ENCODE data around the gene EPS8L3. TPM values are rescaled to one million over a fixed set of nuclear protein-coding genes. Genes with fewer than 3 reads are reported as not detected.
"Not testable (repeated sequence)": the region's sequence is repeated elsewhere in the genome, so short reads cannot be mapped to it uniquely, and the experiment has no call there.

Gene EPS8L3
- total RNA-seq, 1 experiment from 2014 or later = not detected

DNA sequence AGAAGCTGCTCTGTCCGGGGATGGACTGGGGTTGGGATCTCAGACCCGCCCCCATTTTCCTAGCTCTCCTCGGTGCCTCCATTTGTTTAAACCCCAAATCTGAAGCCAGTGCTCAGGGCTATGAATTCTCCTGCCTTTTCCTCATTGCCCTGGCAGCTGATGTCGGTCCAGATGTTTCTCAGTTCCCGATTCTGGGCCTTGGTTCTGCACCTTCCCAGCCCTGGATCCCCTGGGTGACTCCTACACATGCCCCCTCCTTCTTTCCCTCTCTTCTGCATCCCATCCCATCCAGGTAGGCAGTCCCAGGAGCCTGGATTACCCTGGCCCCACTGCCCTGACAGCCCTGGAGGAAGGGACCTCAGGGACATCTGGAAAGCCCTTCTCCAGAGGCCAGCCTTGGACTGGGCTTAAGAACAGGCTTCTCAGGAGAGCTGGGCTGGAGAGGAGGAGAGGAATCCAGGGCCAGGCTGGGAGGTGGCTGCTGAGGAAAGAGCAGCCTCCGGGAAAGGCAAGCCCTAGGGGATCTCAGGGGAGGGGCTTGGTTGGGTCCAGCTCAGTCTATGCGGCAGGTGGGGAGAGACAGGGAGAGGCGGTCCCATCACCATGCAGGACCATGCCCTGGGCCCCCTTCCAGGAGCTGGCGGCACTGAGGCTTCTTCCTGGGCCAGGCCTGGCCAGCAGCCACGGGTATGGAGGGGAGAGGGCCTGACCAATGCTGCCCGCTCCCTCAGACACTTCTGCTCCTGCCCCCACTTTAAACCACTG, 6.8 kb upstream of the EPS8L3 start:
- in situ Hi-C loops (cut with HindIII; ENCODE audit: low pct_unique_long_range_greater_than_20kb, low sequenced_read_pairs) = no loop called here

DNA sequence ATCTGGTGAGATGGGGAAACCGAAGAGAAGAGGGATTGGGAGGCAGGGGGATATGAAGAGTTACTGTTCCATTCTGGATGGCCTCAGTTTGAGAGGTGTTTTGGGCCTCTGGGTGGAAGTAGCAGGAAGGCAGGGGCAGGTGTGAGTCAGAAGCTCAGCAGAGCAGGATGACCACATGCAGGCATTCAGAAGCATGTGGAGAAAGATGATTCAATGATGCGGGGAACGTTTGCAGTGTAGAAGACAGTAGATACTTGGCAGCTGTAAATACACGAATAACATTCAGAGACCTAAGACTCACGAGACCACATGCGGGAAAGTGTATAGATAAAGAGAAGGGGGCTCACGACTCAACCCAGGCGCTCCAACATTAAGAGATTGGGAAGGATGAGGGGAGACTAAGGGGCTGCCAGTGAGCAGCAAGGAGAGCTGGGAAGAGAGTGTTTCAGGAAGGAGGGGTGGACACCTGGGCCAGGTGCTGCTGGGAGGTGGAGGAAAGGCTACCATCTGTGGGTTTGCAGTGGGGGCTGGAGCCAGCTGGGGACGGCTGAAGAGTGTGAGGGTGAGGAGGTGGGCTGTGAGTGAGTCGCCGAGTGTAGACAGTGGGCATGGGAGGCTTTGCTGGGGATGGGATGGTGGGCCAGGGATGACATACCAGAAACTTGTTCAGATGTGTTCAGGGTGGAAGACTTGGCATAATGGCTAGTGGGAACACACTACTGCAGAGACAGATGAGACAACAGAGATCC, 5.8 kb upstream of the EPS8L3 start:
- DNase-seq (ENCODE audit: low read depth, low spot score) = no peak
- in situ Hi-C loops (cut with HindIII; ENCODE audit: low pct_unique_long_range_greater_than_20kb, low sequenced_read_pairs) = no loop called here

More for the DNA sequence above, 6.8 kb upstream of the EPS8L3 start:
- no peak for DNase-seq (ENCODE audit: low read depth, low spot score)

DNA sequence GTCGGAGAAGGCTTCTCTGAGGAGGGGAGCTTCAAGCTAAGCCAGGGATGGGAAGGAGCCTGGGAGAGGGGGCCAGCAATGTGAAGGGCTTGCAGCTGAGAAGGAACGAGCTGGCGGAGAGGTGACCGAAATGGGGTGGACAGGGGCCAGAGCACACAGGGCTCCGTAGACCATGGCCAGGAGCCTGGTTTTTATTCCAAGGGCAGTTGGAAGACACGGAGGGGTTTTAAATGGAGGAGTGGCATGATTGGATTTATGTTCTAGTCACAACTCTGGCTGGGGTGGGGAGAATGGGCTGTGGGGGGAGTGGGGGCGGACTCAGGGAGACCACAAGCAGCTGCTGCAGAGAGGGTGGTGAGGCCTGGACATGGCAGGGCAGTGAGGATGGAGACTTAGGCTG, 5.1 kb upstream of the EPS8L3 start:
- DNase-seq (ENCODE audit: low read depth, low spot score) = no peak
- in situ Hi-C loops (cut with HindIII; ENCODE audit: low pct_unique_long_range_greater_than_20kb, low sequenced_read_pairs) = no loop called here

DNA sequence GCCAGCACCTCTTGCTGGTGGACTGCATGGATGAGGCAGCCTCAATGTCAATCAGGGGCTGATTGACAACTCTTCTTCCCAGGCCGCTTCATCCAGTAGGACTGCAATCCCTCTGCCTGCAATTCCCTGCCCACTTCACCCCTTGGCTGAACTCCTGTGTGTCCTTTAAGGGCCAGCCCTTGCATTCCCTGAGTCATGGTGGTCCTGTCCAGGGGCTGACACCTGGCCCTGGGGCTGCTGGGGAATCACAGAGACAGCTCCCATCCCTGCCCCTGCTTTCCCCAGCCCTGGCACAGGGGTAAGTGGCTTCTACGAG, 4.6 kb upstream of the EPS8L3 start:
- no peak for DNase-seq (ENCODE audit: low read depth, low spot score)
- in situ Hi-C loops (cut with HindIII; ENCODE audit: low pct_unique_long_range_greater_than_20kb, low sequenced_read_pairs) = no loop called here

DNA sequence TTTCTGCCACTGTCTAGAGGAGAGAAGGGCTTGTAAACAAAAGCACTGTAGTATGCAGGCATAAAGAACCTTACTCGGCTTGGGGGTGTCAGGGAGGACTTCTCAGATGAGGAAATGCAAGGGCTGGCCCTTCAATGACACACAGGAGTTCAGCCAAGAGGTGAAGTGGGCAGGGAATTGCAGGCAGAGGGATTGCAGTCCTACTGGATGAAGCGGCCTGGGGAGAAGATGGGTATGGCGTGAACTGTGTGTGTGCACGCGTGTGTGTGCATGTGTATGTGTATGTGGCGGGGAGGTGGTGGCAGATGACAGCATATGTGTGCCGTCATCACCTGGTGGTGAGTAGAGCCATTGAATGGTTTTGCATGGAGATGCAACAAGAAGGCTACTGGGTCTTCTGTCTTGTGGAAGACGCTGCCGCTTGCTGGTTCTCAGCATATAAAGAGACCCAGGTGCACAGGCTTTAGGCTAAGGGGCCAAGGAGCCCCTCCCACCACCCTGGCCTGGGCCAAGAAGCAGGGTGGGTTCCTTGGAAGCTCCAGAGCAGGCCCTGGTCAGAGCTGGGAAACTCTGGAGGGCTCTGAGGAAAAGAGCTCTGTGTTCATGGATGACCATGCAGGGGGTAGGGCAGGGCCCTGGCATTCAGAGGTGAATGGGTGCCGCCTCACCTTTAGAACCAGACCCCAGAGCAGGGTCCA, 4.1 kb upstream of the EPS8L3 start:
- in situ Hi-C loops (cut with HindIII; ENCODE audit: low pct_unique_long_range_greater_than_20kb, low sequenced_read_pairs) = no loop called here

DNA sequence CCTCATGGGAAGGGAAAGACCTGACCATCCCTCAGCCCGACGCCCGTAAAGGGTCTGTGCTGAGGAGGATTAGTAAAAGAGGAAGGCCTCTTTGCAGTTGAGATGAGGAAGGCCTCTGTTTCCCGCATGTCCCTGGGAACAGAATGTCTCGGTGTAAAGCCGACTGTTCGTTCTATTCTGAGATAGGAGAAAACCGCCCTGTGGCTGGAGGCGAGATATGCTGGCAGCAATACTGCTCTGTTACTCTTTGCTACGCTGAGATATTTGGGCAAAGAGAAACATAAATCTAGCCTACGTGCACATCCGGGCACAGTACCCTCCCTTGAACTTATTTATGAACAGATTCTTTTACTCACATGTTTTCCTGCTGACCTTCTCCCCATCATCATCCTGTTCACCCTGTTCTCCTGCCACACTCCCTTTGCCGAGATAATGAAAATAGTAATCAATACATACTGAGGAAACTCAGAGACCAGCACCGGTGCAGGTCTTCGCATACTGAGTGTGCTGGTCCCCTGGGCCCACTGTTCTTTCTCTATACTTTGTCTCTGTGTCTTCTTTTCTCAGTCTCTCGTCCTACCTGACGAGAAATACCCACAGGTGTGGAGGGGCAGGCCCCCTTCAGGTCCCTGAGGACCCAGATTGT, 3.4 kb upstream of the EPS8L3 start:
- in situ Hi-C loops (cut with HindIII; ENCODE audit: low pct_unique_long_range_greater_than_20kb, low sequenced_read_pairs); DNase-seq (ENCODE audit: low read depth, low spot score): not testable (repeated sequence)

More for the DNA sequence above, 4.1 kb upstream of the EPS8L3 start:
- no peak for DNase-seq (ENCODE audit: low read depth, low spot score)

DNA sequence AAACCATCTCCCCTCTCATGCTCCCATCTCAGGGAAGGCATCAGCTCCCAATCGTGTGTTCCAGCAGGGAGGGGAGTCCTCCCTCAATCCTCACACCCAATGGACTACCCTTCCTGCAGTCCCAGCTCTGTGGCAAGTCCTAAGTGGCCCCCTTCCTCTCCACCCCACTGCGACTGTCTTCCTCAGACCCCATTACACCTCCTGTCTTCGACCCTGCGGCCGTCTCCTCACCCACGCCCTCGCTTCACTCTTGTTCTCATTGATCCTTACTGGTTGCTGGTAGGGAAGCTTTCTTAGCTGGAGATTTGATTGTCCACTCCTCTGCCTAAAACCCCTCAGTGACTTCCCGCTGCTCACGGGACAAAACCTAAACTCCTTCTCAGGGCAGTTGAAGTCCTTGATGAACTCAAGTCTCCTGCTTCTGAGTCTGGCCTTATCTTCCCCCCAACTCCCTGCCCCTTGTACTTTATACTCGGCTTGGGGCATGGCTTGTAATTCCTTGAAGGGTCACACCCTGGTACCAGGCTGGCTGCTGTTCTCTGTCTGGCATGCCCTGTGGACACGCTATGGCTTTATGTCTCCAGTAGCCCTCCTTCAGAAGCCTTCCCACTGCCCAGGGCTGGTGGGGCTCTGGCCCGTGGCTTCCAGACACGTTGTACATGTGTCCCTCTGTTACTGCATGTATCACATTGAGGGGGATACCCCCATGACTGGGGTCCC, 2.3 kb upstream of the EPS8L3 start:
- DNase-seq (ENCODE audit: low read depth, low spot score) = no peak
- in situ Hi-C loops (cut with HindIII; ENCODE audit: low pct_unique_long_range_greater_than_20kb, low sequenced_read_pairs) = no loop called here

DNA sequence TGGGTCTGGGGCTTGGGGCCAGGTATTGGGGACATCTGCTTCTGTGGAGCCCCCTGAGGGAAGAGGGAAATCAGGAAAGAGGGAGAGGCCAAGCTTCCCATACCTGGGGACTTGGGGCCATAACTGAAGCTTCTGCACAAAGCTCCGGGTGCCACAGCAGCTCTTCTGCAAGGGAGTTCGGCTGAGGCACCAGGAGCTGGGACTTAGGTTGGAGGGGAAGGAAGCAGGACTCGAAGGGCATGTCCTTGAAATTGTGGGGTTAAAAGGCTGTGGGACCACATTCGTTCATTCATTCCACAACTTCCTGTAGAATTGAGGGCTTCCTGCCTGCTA, 1.7 kb upstream of the EPS8L3 start:
- in situ Hi-C loops (cut with HindIII; ENCODE audit: low pct_unique_long_range_greater_than_20kb, low sequenced_read_pairs) = no loop called here
- no peak for DNase-seq (ENCODE audit: low read depth, low spot score)

DNA sequence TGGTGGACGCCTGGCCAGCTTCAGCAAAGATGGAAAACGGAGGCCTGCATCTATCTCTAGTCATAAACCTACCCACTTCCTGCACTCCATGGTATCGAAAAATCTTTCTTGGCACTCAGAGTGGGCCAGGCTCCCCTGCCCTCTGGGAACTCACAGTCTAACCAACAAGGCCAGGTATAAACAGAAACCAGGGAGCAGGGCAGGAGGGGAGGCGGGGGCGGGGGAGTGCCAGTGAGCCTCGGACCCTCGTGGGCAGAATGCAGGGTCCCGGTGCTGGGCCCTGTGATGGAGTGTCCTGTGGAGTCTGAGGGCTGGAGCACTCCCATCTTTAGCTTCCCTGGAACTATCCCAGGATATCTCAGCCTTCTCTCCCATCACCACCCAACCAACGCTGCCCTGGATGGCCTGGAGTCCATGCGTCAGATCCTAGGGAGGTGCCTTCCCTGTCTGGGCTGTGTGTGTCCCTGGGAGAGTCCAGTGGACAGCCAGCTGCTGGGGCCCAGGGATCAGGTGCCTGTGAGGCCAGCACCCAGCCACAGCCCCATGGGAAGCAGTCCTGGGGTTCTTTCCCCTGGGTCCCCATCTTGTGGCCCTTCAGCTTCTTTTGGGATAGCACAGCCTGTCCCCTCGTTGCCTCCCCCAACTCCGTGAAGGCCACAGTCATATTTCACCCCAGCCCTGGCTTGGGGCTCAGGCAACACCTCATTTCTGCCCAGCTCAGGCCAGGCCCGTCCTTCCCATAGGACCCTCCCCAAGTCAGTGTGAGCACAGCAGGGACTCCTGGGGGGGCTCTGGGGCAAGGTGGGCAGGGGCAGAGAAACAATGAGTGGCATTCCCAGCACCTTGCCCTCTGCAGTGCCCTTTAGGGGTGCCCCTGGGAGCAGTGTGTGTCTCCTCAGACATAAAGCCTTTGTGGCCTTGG, 1.1 kb upstream of the EPS8L3 start:
- in situ Hi-C loops (cut with HindIII; ENCODE audit: low pct_unique_long_range_greater_than_20kb, low sequenced_read_pairs) = no loop called here

DNA sequence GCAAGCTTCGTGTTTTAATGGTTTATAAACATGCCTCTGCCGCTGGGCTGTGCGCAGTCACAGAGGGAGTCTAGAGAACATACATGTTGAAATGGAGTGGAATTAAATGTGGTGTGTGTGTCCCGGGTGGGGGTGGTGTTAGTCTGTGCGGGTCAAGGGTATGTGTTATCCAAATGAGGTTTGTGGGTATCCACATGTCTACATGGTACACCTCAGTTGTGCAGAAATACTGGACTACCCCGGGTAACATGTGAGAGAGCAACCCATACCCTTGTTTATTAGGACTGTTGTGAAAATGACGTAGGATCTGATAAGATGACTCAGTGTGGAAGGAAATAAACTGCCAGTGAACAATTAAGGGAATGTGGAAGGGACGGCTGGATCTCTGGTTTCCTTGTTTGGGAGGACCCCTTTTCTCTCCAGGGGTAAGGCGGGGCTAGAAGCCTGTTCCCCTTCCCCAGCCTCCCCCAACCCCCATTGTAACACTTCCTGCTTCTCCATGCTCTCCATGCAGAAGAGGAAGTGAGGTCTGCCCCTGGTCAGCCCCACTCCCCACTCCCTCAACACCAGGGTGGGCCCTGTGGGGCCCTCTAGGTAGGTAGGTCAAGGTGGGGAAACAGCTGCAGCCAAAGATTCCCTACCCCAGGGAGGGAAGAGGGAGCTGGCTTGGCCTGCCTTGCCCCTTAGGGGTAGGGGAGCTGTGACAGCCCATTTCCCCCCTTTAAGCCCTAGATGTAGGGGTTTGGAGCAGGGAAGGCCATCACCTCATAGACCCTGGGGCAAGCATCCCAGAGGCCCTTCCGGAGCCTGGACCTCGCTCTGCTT, 690 bp downstream of the EPS8L3 start:
- in situ Hi-C loops (cut with HindIII; ENCODE audit: low pct_unique_long_range_greater_than_20kb, low sequenced_read_pairs) = no loop called here
- DNase-seq (ENCODE audit: low read depth, low spot score) = no peak

More for the DNA sequence above, 1.1 kb upstream of the EPS8L3 start:
- DNase-seq (ENCODE audit: low read depth, low spot score) = no peak

DNA sequence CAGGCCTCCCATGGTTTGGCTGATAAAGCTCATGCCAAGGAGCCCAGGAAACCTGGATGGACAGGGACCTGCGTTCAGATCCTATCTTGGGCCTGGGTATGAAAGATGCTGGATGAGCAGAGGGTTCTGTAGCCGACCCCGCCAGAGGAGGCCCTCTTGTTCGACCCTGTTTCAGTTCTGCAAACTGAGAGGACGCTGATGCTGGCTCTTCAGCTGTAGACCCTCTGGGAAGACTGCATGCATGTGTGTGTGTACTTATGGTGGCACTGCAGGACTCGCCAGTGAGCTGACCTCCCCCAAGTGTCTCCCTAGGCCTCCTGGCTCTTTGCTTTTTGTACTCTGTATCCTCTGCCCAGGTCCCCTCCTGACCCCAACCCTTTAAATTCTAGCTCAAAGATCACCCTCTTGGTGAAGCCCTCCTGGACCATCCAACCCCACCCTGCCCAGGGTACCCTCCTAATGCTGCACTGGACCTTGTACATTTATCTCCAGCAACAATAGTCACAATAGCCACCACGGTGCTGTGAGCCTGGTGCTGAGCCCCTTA, 1.6 kb downstream of the EPS8L3 start:
- DNase-seq (ENCODE audit: low read depth, low spot score) = no peak
- in situ Hi-C loops (cut with HindIII; ENCODE audit: low pct_unique_long_range_greater_than_20kb, low sequenced_read_pairs) = no loop called here

DNA sequence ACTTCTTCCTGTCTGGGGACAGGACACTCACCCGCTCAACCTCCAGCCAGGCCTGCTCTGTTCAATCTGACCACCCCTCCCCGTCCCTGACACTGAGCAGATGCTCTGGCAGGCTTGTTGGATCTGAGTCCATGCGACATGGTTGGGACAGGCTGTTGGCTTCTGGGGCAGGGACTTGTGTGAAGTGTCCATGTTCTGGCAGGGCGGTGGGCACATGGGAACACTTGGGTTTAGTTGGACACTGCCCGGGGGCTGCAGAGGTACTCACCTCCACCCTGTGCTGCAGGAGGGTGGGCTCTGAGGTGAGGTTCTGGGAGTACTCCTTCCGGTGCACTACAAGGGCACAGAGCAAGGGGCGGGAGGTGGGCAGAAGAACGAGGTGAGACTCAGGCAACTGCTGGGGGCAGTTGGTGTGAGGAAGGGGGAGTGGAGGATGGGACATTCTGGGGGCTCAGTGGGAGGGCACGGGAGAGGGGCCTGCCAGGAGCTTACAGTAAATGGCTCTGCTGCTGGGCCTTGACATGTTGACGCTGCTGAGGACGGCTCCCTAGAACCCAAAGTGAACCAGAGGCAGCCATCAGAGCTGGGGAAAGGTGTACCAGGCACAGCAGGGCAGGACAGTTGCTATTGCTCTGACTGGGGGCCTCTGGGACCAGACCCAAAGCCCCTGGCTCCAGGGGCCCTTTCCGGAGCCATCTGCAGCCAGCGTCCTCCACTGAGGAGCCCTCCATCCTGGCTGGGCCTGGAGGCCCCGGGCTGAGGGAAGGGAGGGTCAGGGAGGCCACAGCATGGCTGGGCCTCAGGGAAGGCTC, 2.3 kb downstream of the EPS8L3 start:
- no peak for DNase-seq (ENCODE audit: low read depth, low spot score)
- in situ Hi-C loops (cut with HindIII; ENCODE audit: low pct_unique_long_range_greater_than_20kb, low sequenced_read_pairs) = no loop called here

DNA sequence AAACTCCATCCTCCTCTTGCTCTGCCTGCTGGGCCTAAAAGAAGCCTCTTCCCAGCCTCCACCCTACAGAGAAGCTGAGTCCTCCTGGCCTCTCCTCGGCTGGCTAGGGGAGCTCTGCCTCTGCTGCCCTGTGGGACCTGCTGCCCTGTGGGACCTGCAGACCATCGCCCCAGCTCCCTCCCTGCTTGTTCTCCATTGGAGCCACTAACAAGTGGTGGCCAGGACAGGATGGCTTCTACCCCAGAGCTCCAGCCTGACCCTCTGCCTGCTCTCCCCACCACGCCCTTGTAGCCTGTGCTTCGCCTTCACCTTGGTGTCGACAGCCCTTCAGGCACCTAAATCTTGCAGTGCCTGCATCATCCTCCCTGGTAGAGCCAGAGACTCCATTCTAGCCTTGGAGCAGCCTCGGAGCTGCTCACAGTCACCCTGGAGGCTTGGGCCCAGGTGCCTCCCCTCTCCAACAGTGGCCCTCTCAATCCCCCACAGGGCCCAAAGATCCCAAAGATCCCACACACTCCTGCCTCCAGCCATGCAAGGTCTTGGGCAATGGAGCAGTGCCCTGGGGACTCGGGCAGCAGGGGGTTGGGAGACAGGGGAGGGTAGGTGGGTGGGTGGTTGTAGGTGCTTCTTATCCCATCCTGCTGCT, 3.0 kb downstream of the EPS8L3 start:
- in situ Hi-C loops (cut with HindIII; ENCODE audit: low pct_unique_long_range_greater_than_20kb, low sequenced_read_pairs) = no loop called here
- DNase-seq (ENCODE audit: low read depth, low spot score) = no peak

DNA sequence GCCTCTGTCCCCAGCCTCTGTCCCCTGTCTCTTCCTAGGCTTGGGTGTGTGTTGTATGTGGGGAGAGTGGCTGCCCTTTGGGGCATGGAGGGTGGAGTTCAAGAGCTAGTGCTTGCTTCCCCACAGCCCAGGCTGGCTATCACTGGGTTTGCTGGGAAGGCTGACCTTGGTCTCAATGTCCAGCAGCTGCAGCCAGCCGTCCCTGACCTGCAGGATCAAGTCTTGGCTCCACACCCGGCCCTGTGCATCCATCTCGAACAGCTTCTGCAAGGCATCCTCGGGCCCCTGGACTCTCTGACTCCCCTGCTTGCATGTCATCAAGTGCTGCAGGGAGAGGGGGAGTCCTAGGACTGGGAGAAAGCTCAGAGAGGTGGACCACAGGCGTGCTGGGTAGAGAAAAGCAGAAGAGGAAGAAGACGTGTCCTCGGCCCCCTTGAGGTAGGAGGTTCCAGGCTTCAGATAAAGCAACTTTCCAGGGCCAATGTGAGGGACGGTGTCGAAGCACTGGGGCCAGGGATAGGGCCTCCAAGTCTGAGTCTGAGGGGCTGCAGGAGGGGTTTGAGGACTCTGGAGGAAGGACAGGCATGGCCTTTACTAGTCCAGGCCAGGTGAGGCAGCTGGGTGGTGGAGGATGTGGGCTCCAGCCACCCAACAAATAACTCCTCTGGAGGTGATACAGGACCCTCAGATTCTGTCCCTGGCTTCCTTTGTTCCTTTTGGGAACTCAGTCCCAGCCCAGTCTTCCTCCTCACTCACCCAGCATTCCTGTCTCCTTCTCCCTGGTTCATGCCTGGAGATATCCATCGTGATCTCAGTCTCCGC, 4.0 kb downstream of the EPS8L3 start:
- DNase-seq (ENCODE audit: low read depth, low spot score) = no peak
- in situ Hi-C loops (cut with HindIII; ENCODE audit: low pct_unique_long_range_greater_than_20kb, low sequenced_read_pairs) = no loop called here
